IMR-90 (cell line): Measurements from ENCODE around the gene MBTD1. TPM values are rescaled to one million over a fixed set of nuclear protein-coding genes. Genes with fewer than 3 reads are reported as not detected.

ENCODE experiments used
- ATAC-seq: fragments of 200-7000 bp; cut with Tn5 transposase; 2 replicates; pipeline ENCODE4 v1.9.1; 2020; ENCODE audit warnings: low read depth, mild to moderate bottlenecking, moderate library complexity
- BruUV-seq: library from RNA; stranded (reverse); fragments of 400-500 nt; replicated peaks from 2 replicates; lab custom pipeline; 2021; lab: Mats Ljungman, UMichigan
- CTCF ChIA-PET: fragments of 300-600 bp; formaldehyde crosslinking; extraction: SDS; loops from one replicate; lab custom pipeline; 2021; ENCODE audit warnings: antibody characterized with exemption; lab: Yijun Ruan, JAX
- POLR2A ChIA-PET: fragments of 300-600 bp; sonication (Branson Sonifier 250); formaldehyde crosslinking; loops from one replicate; lab custom pipeline; 2022; ENCODE audit warnings: antibody characterized with exemption; ENCODE audit not compliant: unreplicated experiment; lab: Charles Lee
- DNase-seq: peaks from one replicate; pipeline ENCODE4 v3.0.0; 2013
- H2AFZ ChIP-seq: replicated peaks from 2 replicates; pipeline ENCODE3; 2013; ENCODE audit warnings: low read length, mild to moderate bottlenecking; ENCODE audit not compliant: poor library complexity
- H2AK5ac ChIP-seq: 2 replicates; pipeline ENCODE4 v1.6.1; 2013; ENCODE audit warnings: low read depth, low read length, inconsistent platforms
- H2AK9ac ChIP-seq: replicated peaks from 2 replicates; pipeline ENCODE3; 2013; ENCODE audit warnings: mild to moderate bottlenecking, low read depth, low read length, moderate library complexity; ENCODE audit not compliant: poor library complexity
- H2BK120ac ChIP-seq: 2 replicates; pipeline ENCODE4 v1.6.1; 2013; ENCODE audit warnings: low read depth, low read length, inconsistent platforms
- H2BK15ac ChIP-seq: 3 replicates; pipeline ENCODE4 v1.6.1; 2013; ENCODE audit warnings: low read depth, low read length, inconsistent platforms
- H2BK20ac ChIP-seq: 2 replicates; pipeline ENCODE4 v1.6.1; 2013; ENCODE audit warnings: low read depth, mild to moderate bottlenecking, inconsistent platforms, low read length, moderate library complexity
- H2BK5ac ChIP-seq: 2 replicates; pipeline ENCODE4 v1.6.1; 2013; ENCODE audit warnings: mild to moderate bottlenecking, low read depth, low read length, inconsistent platforms; ENCODE audit not compliant: poor library complexity, severe bottlenecking
- H3K14ac ChIP-seq: replicated peaks from 2 replicates; pipeline ENCODE4 v1.6.1; 2013; ENCODE audit warnings: low read depth, low read length, inconsistent platforms
- H3K18ac ChIP-seq: 2 replicates; pipeline ENCODE4 v1.6.1; 2013; ENCODE audit warnings: low read depth, low read length, control low read depth
- H3K23ac ChIP-seq: 2 replicates; pipeline ENCODE4 v1.6.1; 2013; ENCODE audit warnings: low read depth, low read length, inconsistent platforms
- H3K27ac ChIP-seq: 2 replicates; pipeline ENCODE4 v1.5.1; 2013; ENCODE audit warnings: mild to moderate bottlenecking, control low read depth, low read length; ENCODE audit not compliant: insufficient read depth
- H3K27me3 ChIP-seq: 2 replicates; pipeline ENCODE4 v1.6.1; 2013; ENCODE audit warnings: low read length; ENCODE audit not compliant: control insufficient read depth, insufficient read depth
- H3K36me3 ChIP-seq: 2 replicates; pipeline ENCODE4 v1.6.1; 2013; ENCODE audit warnings: low read length, mixed read lengths; ENCODE audit not compliant: control insufficient read depth, insufficient read depth
- H3K4ac ChIP-seq: 2 replicates; pipeline ENCODE4 v1.6.1; 2013; ENCODE audit warnings: low read depth, low read length, inconsistent platforms
- H3K4me1 ChIP-seq: 2 replicates; pipeline ENCODE4 v1.6.1; 2013; ENCODE audit warnings: low read length, mixed read lengths; ENCODE audit not compliant: control insufficient read depth, insufficient read depth
- H3K4me2 ChIP-seq: 2 replicates; pipeline ENCODE4 v1.6.1; 2013; ENCODE audit warnings: low read depth, mild to moderate bottlenecking, control low read depth, low read length, moderate library complexity
- H3K4me3 ChIP-seq: 2 replicates; pipeline ENCODE4 v1.5.1; 2013; ENCODE audit warnings: low read depth, mild to moderate bottlenecking, control low read depth, low read length, moderate library complexity; ENCODE audit not compliant: insufficient read depth
- H3K56ac ChIP-seq: 2 replicates; pipeline ENCODE4 v1.6.1; 2013; ENCODE audit warnings: low read length, inconsistent platforms; ENCODE audit not compliant: insufficient read depth; ENCODE audit errors: extremely low read depth
- H3K79me1 ChIP-seq, 2 experiments: 2 replicates each; pipeline ENCODE4 v1.6.1; 2013; ENCODE audit warnings: low read length in 2 of 2, inconsistent platforms in 1 of 2, low read depth in 1 of 2
- H3K9ac ChIP-seq: 2 replicates; pipeline ENCODE4 v1.6.1; 2013; ENCODE audit warnings: low read depth, low read length, control low read depth
- H3K9me1 ChIP-seq: 2 replicates; pipeline ENCODE4 v1.6.1; 2013; ENCODE audit warnings: low read length, inconsistent platforms; ENCODE audit not compliant: insufficient read depth
- H3K9me3 ChIP-seq: 2 replicates; pipeline ENCODE4 v1.6.1; 2013; ENCODE audit warnings: low read length; ENCODE audit not compliant: control insufficient read depth, insufficient read depth
- H4K20me1 ChIP-seq: 2 replicates; pipeline ENCODE4 v1.6.1; 2013; ENCODE audit warnings: low read length, inconsistent platforms; ENCODE audit not compliant: insufficient read depth
- H4K5ac ChIP-seq: 2 replicates; pipeline ENCODE4 v1.6.1; 2013; ENCODE audit warnings: mild to moderate bottlenecking, low read depth, low read length, control low read depth
- H4K8ac ChIP-seq, 2 experiments: 2 replicates each; pipeline ENCODE4 v1.6.1; 2013; ENCODE audit warnings: low read depth in 2 of 2, low read length in 2 of 2, control low read depth in 1 of 2, inconsistent platforms in 1 of 2
- H4K91ac ChIP-seq: 2 replicates; pipeline ENCODE4 v1.6.1; 2013; ENCODE audit warnings: low read depth, low read length, inconsistent platforms; ENCODE audit not compliant: insufficient read depth
- CEBPB ChIP-seq: IDR thresholded peaks from 2 replicates; pipeline ENCODE4 v1.6.1; 2012; ENCODE audit warnings: low read depth, low read length, improper control_type of control experiment
- CHD1 ChIP-seq: IDR thresholded peaks from 2 replicates; pipeline ENCODE4 v1.6.1; 2012; ENCODE audit warnings: low read depth, low read length, improper control_type of control experiment
- FOS ChIP-seq: fragments of 150-350 bp; IDR thresholded peaks from 2 replicates; pipeline ENCODE4 v1.6.1; 2016; ENCODE audit warnings: low read depth, low read length
- MAFK ChIP-seq: IDR thresholded peaks from 2 replicates; pipeline ENCODE4 v1.6.1; 2012; ENCODE audit warnings: low read depth, low read length, improper control_type of control experiment
- NFE2L2 ChIP-seq: fragments of 150-350 bp; IDR thresholded peaks from 2 replicates; pipeline ENCODE4 v1.6.1; 2016; ENCODE audit warnings: low read depth, mild to moderate bottlenecking, low read length
- RCOR1 ChIP-seq: IDR thresholded peaks from 2 replicates; pipeline ENCODE4 v1.6.1; 2012; ENCODE audit warnings: mild to moderate bottlenecking, low read length, improper control_type of control experiment; ENCODE audit not compliant: insufficient replicate concordance
- WGBS, 2 experiments: methylation state at CpG; one replicate each; pipeline versions ENCODE4 v1.1.5 to v1.1.7; 2013; ENCODE audit warnings: missing lambda C conversion rate in 2 of 2; ENCODE audit not compliant: insufficient read length in 1 of 2; ENCODE audit errors: extremely low coverage in 2 of 2; 5-methylcytosine and 5-hydroxymethylcytosine counted together
- dilution Hi-C: fragments of 300-500 bp; cut with HindIII; formaldehyde crosslinking; loops from one replicate; pipeline ENCODE4 v1.14.3; 2018; ENCODE audit warnings: low sequenced_read_pairs; ENCODE audit not compliant: unreplicated experiment
- in situ Hi-C: fragments of 300-500 bp; cut with MboI; formaldehyde crosslinking; loops from 3 replicates; pipeline ENCODE4 v1.14.3; 2019; ENCODE audit warnings: low sequenced_read_pairs, inconsistent platforms, mixed read lengths
- intact Hi-C: fragments of 100-400 bp; cut with micrococcal nuclease; formaldehyde crosslinking; loops from 2 replicates; pipeline ENCODE4 v1.10.0; 2022
- polyA plus RNA-seq, 3 experiments: library from polyadenylated mRNA; depleted of rRNA; stranded (reverse); fragments of >200 nt; gene quantifications; 2 replicates each; pipeline ENCODE4 v1.2.3, GENCODE V29; 2012; ENCODE audit warnings: low replicate concordance in 1 of 3
- total RNA-seq: library from RNA; depleted of rRNA; stranded (reverse); fragments of >200 nt; gene quantifications from 2 replicates; pipeline ENCODE4 v1.2.3, GENCODE V29; 2012

MBTD1 gene
- total and polyA plus RNA-seq, 2 of the 4 experiments (the other 2 are of a cell fraction), result 3.2 to 5.6 TPM

DNA sequence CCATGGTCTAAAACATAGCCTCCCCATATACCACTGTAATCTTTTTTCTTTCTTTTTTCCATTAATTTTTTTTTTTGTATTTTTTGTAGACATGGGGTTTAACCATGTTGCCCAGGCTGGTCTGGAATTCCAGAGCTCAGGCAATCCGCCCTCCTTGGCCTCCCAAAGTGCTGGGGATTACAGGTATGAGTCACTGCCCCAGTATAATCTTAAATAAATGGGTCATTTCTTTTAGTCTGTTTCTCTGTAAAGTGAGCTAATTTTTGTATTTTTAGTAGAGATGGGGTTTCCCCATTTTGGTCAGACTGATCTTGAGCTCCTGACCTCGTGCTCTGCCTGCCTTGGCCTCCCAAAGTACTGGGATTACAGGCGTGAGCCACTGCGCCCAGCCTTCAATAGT is 112.2 kb downstream of the MBTD1 start:
- ATAC-seq (peak; percentile 40), DNase-seq (peak; percentile 56)
- Histone ChIP-seq H3K4ac (no peak overlapping the region), H3K4me3 (no peak overlapping the region), H2BK20ac (no peak overlapping the region), H3K9me1 (peaks cover 6% of the 10 kb centered on the region; the same call in 1 of the 2 replicates), H4K91ac (no peak overlapping the region), H4K8ac (no peak overlapping the region), H3K14ac (no peak overlapping the region), H2AK9ac (no peak overlapping the region), H3K4me2 (no peak overlapping the region), H2AFZ (no peak overlapping the region), H3K36me3 (no peaks in the 10 kb centered on the region), H3K23ac (no peak overlapping the region), H3K9me3 (no peaks in the 10 kb centered on the region), H3K9ac (no peak overlapping the region), H4K5ac (no peak overlapping the region), H2BK120ac (no peak overlapping the region), H3K4me1 (no peaks in the 10 kb centered on the region), H3K27ac (no peak overlapping the region), H3K27me3 (no peaks in the 10 kb centered on the region), H3K18ac (no peak overlapping the region), H2AK5ac (no peak overlapping the region), H3K56ac (no peak overlapping the region), H4K20me1 (no peaks in the 10 kb centered on the region), H2BK15ac (no peak overlapping the region), H2BK5ac (no peak overlapping the region), H3K79me1 (no peaks in the 10 kb centered on the region)
- ChIA-PET POLR2A (no interaction called here), CTCF (interaction anchor here (0.8 kb wide), 1 partner anchor 148 kb away, joined by 3 read pairs; no protein-coding TSS in a partner anchor)
- TF ChIP-seq FOS, result peak; percentile 56
- no peak for TF ChIP-seq RCOR1
- no peak for TF ChIP-seq MAFK
- TF ChIP-seq CHD1, result no peak
- TF ChIP-seq CEBPB, result no peak
- TF ChIP-seq NFE2L2, result no peak
- in situ Hi-C loops (loop anchor here (10.0 kb wide), 1 partner anchor 283 kb away; the partner anchor contains the start of gene TOB1), dilution Hi-C loops (no loop called here), intact Hi-C loops (no loop called here)
- WGBS, 2 experiments, result no CpG with 5 or more reads among the region's 4 CpGs
- no TSS peak for BruUV-seq
